B cell (primary cell): ENCODE data around the gene CHCHD6. TPM values are rescaled to one million over a fixed set of nuclear protein-coding genes. Genes with fewer than 3 reads are reported as not detected.

Experiments
- ATAC-seq: fragments of 200-7000 bp; cut with Tn5 transposase; one replicate; pipeline ENCODE4 v1.10.0; 2021; ENCODE audit warnings: low read depth, mild to moderate bottlenecking, moderate number of reproducible peaks, moderate library complexity
- CTCF ChIA-PET: fragments of 350-600 bp; sonication (Branson Sonifier 250); formaldehyde crosslinking; loops from one replicate; lab custom pipeline; 2021; ENCODE audit warnings: antibody characterized with exemption, inconsistent platforms; lab: Charles Lee
- POLR2A ChIA-PET: fragments of 350-600 bp; sonication (Branson Sonifier 250); formaldehyde crosslinking; loops from one replicate; lab custom pipeline; 2021; ENCODE audit warnings: antibody characterized with exemption; lab: Charles Lee
- DNase-seq: peaks from one replicate; pipeline ENCODE4 v3.0.0; 2013
- H2AFZ ChIP-seq: 2 replicates; pipeline ENCODE4 v1.6.1; 2012; ENCODE audit warnings: mild to moderate bottlenecking, low read depth, low read length; ENCODE audit not compliant: insufficient read depth, poor library complexity, severe bottlenecking
- H3K27ac ChIP-seq, 2 donors: 1 replicate in 1 of 2; 2 replicates in 1 of 2; pipeline ENCODE4 v1.5.1; 2012 to 2013; ENCODE audit warnings: low read length in 2 of 2, mild to moderate bottlenecking in 2 of 2, moderate library complexity in 1 of 2
- H3K27me3 ChIP-seq, 4 experiments: fragments of 200-600 bp in 1 of 4; sonication (generic) in 1 of 4; replicated peaks in 1 of 4; 1 replicate in 2 of 4; 2 replicates in 2 of 4; pipeline versions ENCODE4 v1.6.1 to v1.7.0; 2013 to 2016; ENCODE audit warnings: low read length in 3 of 4, mild to moderate bottlenecking in 2 of 4, mixed read lengths in 1 of 4, moderate library complexity in 1 of 4; ENCODE audit not compliant: insufficient read depth in 4 of 4, control insufficient read depth in 3 of 4; ENCODE audit errors: control extremely low read depth in 1 of 4
- H3K36me3 ChIP-seq, 2 experiments: replicated peaks in 1 of 2; 1 replicate in 1 of 2; 2 replicates in 1 of 2; pipeline versions ENCODE4 v1.6.1 to v1.7.1; 2013; ENCODE audit warnings: low read length in 1 of 2; ENCODE audit not compliant: insufficient read depth in 2 of 2, control insufficient read depth in 1 of 2; ENCODE audit errors: control extremely low read depth in 1 of 2, extremely low read depth in 1 of 2
- H3K4me1 ChIP-seq, 2 donors: fragments of 200-600 bp in 1 of 2; sonication (generic) in 1 of 2; 1 replicate in 1 of 2; 2 replicates in 1 of 2; pipeline versions ENCODE4 v1.5.1 to v1.6.1; 2013 to 2017; ENCODE audit warnings: low read length in 2 of 2; ENCODE audit not compliant: control insufficient read depth in 2 of 2, insufficient read depth in 2 of 2
- H3K4me2 ChIP-seq: replicated peaks from 2 replicates; pipeline ENCODE3; 2012; ENCODE audit warnings: mild to moderate bottlenecking, low read depth, low read length; ENCODE audit not compliant: poor library complexity, severe bottlenecking
- H3K4me3 ChIP-seq, 5 experiments: fragments of 200-600 bp in 1 of 5; sonication (generic) in 1 of 5; 1 replicate in 3 of 5; 2 replicates in 2 of 5; pipeline versions ENCODE4 v1.5.1 to v1.7.0; 2011 to 2016; ENCODE audit warnings: low read length in 4 of 5, mild to moderate bottlenecking in 4 of 5, low read depth in 2 of 5, control low read depth in 1 of 5, moderate library complexity in 1 of 5; ENCODE audit not compliant: insufficient read depth in 1 of 5; ENCODE audit errors: control extremely low read depth in 1 of 5, extremely low read depth in 1 of 5
- H3K79me2 ChIP-seq: fragments of 200-600 bp; sonication (generic); one replicate; pipeline ENCODE4 v1.6.0; 2016; ENCODE audit warnings: low read length; ENCODE audit not compliant: control insufficient read depth, insufficient read depth
- H3K9ac ChIP-seq: fragments of 200-600 bp; sonication (generic); 2 replicates; pipeline ENCODE4 v1.6.1; 2017; ENCODE audit warnings: mild to moderate bottlenecking, low read length, moderate library complexity
- H3K9me3 ChIP-seq, 3 donors: one replicate each; pipeline versions ENCODE4 v1.6.1 to v1.7.1; 2013; ENCODE audit warnings: low read length in 2 of 3; ENCODE audit not compliant: control insufficient read depth in 2 of 3, insufficient read depth in 1 of 3; ENCODE audit errors: control extremely low read depth in 1 of 3
- H4K20me1 ChIP-seq: 2 replicates; pipeline ENCODE4 v1.6.0; 2012; ENCODE audit warnings: mild to moderate bottlenecking, low read length; ENCODE audit not compliant: insufficient read depth, control insufficient read depth, poor library complexity, severe bottlenecking
- H3K27ac Mint-ChIP-seq: one replicate; pipeline ENCODE4 v1.8.0; 2021; ENCODE audit warnings: mixed read lengths
- H3K27me3 Mint-ChIP-seq: one replicate; pipeline ENCODE4 v1.8.0; 2021; ENCODE audit warnings: mixed read lengths
- H3K4me1 Mint-ChIP-seq: one replicate; pipeline ENCODE4 v1.8.0; 2021; ENCODE audit warnings: mixed read lengths
- H3K4me3 Mint-ChIP-seq: one replicate; pipeline ENCODE4 v1.8.0; 2021; ENCODE audit warnings: mixed read lengths
- H3K9me3 Mint-ChIP-seq: one replicate; pipeline ENCODE4 v1.8.0; 2022; ENCODE audit warnings: mixed read lengths; ENCODE audit not compliant: insufficient read depth
- CTCF ChIP-seq: fragments of 200-600 bp; IDR thresholded peaks from one replicate; pipeline ENCODE4 v1.8.0; 2022; ENCODE audit warnings: antibody characterized with exemption, mild to moderate bottlenecking
- EZH2 ChIP-seq: IDR thresholded peaks from 2 replicates; pipeline ENCODE4 v1.6.1; 2012; ENCODE audit warnings: borderline replicate concordance, low read depth, mild to moderate bottlenecking, moderate library complexity, low read length; ENCODE audit not compliant: insufficient read depth, poor library complexity, severe bottlenecking
- WGBS: methylation state at CpG from one replicate; pipeline ENCODE4 v1.1.5; 2013; ENCODE audit warnings: missing lambda C conversion rate; ENCODE audit not compliant: insufficient coverage; 5-methylcytosine and 5-hydroxymethylcytosine counted together
- intact Hi-C: fragments of 100-400 bp; cut with micrococcal nuclease; formaldehyde crosslinking; loops from one replicate; pipeline ENCODE4 v1.10.0; 2022
- polyA plus RNA-seq: library from polyadenylated mRNA; depleted of rRNA; stranded (reverse); fragments of >200 nt; gene quantifications from 2 replicates; pipeline ENCODE4 v1.2.3, GENCODE V29; 2012
- total RNA-seq, 2 donors: library from RNA; stranded (reverse); fragments of 120-200 nt in 1 of 2; gene quantifications; 1 replicate in 1 of 2; 2 replicates in 1 of 2; pipeline versions ENCODE4 v1.2.3 to v1.2.4, GENCODE V29; 2013 to 2022

Gene CHCHD6
- total and polyA plus RNA-seq, 2 donors (not counting 1 experiment from before 2014, with no cell fraction given) = 8.0 to 13.5 TPM

DNA sequence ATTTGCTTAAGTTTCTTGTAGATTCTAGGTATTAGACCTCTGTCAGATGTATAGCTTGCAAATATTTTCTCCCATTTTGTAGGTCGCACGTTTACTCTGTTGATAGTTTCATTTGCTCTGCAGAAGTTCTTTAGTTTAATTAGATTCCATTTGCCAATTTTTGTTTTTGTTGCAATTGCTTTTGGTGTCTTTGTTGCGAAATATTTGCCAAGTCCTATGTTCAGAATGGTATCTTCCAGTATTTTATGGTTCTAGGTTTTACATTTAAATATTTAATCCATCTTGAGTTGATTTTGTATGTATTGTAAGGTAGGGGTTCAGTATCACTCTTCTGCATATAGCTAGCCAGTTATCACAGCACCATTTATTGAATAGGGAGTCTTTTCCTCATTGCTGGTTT, 64.9 kb downstream of the CHCHD6 start:
- no peak overlapping the region for H2AFZ ChIP-seq
- H3K4me3 ChIP-seq = no peak overlapping the region
- H3K4me2 ChIP-seq = no peak overlapping the region
- ATAC-seq (no peak), DNase-seq (no peak)
- Mint-ChIP-seq H3K9me3 (peaks cover 22% of the 10 kb centered on the region), H3K27ac (no peak overlapping the region), H3K4me3 (no peak overlapping the region), H3K4me1 (no peaks in the 10 kb centered on the region), H3K27me3 (no peaks in the 10 kb centered on the region)
- H3K9ac ChIP-seq = no peak overlapping the region
- peaks cover 4 to 20% (median 8%) of the 10 kb centered on the region in 3 donors for H3K9me3 ChIP-seq
- CTCF ChIA-PET = no interaction called here
- TF ChIP-seq CTCF (no peak), EZH2 (no peak)
- no peak overlapping the region for H3K27ac ChIP-seq
- no peaks in the 10 kb centered on the region for H4K20me1 ChIP-seq
- intact Hi-C loops = no loop called here
- 100% methylated on average over 2 of the region's 3 CpGs for WGBS
- no peaks in the 10 kb centered on the region for H3K27me3 ChIP-seq
- H3K36me3 ChIP-seq = no peaks in the 10 kb centered on the region
- POLR2A ChIA-PET = no interaction called here
- no peaks in the 10 kb centered on the region for H3K4me1 ChIP-seq
- H3K79me2 ChIP-seq = no peaks in the 10 kb centered on the region

DNA sequence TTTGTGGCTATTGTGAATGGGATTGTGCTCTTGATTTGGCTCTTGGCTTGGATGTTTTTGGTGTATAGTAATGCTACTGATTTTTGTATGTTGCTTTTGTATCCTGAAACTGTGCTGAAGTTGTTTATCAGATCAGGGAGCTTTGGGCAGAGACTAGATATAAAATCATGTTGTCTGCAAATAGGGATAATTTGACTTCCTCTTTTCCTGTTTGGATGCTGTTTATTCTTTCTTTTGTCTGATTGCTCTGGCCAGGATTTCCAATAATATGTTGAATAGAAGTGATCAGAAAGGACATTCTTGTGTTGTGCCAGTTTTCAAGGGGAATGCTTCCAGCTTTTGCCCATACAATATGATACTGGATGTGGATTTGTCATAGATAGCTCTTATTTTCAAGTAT, 66.1 kb downstream of the CHCHD6 start:
- no peaks in the 10 kb centered on the region for H3K4me1 ChIP-seq
- no peak overlapping the region for H3K9ac ChIP-seq
- DNase-seq (no peak), ATAC-seq (no peak)
- no peaks in the 10 kb centered on the region for H3K79me2 ChIP-seq
- Mint-ChIP-seq H3K9me3 (peaks cover 22% of the 10 kb centered on the region), H3K4me1 (no peaks in the 10 kb centered on the region), H3K27me3 (no peaks in the 10 kb centered on the region), H3K4me3 (no peak overlapping the region), H3K27ac (no peak overlapping the region)
- POLR2A ChIA-PET = no interaction called here
- H3K4me3 ChIP-seq = no peak overlapping the region
- H3K9me3 ChIP-seq = peaks cover 4 to 20% (median 8%) of the 10 kb centered on the region in 3 donors
- intact Hi-C loops = no loop called here
- CTCF ChIA-PET = no interaction called here
- H3K36me3 ChIP-seq = no peaks in the 10 kb centered on the region
- H3K27me3 ChIP-seq = no peaks in the 10 kb centered on the region
- no peaks in the 10 kb centered on the region for H4K20me1 ChIP-seq
- no peak for TF ChIP-seq EZH2
- TF ChIP-seq CTCF = no peak
- H3K27ac ChIP-seq = no peak overlapping the region
- no peak overlapping the region for H3K4me2 ChIP-seq
- H2AFZ ChIP-seq = no peak overlapping the region
